ENCODE results near the gene SMG5.

GRCh38 chr1:156238248-156238647 lies 44.4 kb downstream of the SMG5 start:
- TF ChIP-seq CTCF (IDR thresholded peaks at IDR 0.05) (no peak), E2F4 (CRISPR knock-in tag; IDR thresholded peaks at IDR 0.05; ENCODE audit: borderline replicate concordance, low read depth) (no peak), SMAD3 (CRISPR knock-in tag; IDR thresholded peaks at IDR 0.05; ENCODE audit: borderline replicate concordance) (no peak)

Data from WTC11 (cell line).